Mesenchymal stem cell (in vitro differentiated cells and primary cell): Measurements from ENCODE around the gene PTPRN2.

Experiments
- DNase-seq: peaks from one replicate; pipeline ENCODE4 v3.0.0-alpha.2; 2013
- H2AFZ ChIP-seq: one replicate; pipeline ENCODE4 v1.6.1; 2013; ENCODE audit warnings: low read depth, mild to moderate bottlenecking, control low read depth, inconsistent platforms, low read length, moderate library complexity
- H2AK5ac ChIP-seq: 2 replicates; pipeline ENCODE4 v1.6.1; 2013; ENCODE audit warnings: low read length, moderate library complexity, mild to moderate bottlenecking, inconsistent platforms; ENCODE audit not compliant: severe bottlenecking
- H2BK120ac ChIP-seq: one replicate; pipeline ENCODE4 v1.6.1; 2013; ENCODE audit warnings: low read depth, mild to moderate bottlenecking, inconsistent platforms, low read length, moderate library complexity
- H2BK12ac ChIP-seq, 2 experiments: one replicate each; pipeline ENCODE4 v1.6.1; 2013; ENCODE audit warnings: inconsistent platforms in 2 of 2, low read length in 2 of 2, mild to moderate bottlenecking in 2 of 2, moderate library complexity in 2 of 2, control low read depth in 1 of 2
- H2BK15ac ChIP-seq: one replicate; pipeline ENCODE4 v1.6.1; 2013; ENCODE audit warnings: mild to moderate bottlenecking, low read depth, inconsistent platforms; ENCODE audit not compliant: poor library complexity, severe bottlenecking
- H2BK5ac ChIP-seq: 2 replicates; pipeline ENCODE4 v1.6.1; 2013; ENCODE audit warnings: low read depth, mild to moderate bottlenecking, low read length, control low read depth, inconsistent platforms; ENCODE audit not compliant: poor library complexity, severe bottlenecking
- H3K14ac ChIP-seq, 2 experiments: one replicate each; pipeline ENCODE4 v1.6.1; 2013; ENCODE audit warnings: inconsistent platforms in 2 of 2, low read length in 2 of 2, control low read depth in 1 of 2, mild to moderate bottlenecking in 1 of 2, moderate library complexity in 1 of 2
- H3K18ac ChIP-seq, 2 experiments: one replicate each; pipeline ENCODE4 v1.6.1; 2013; ENCODE audit warnings: inconsistent platforms in 2 of 2, low read length in 2 of 2, control low read depth in 1 of 2, low read depth in 1 of 2, mild to moderate bottlenecking in 1 of 2
- H3K23ac ChIP-seq, 2 experiments: one replicate each; pipeline ENCODE4 v1.6.1; 2013; ENCODE audit warnings: inconsistent platforms in 2 of 2, low read length in 2 of 2, mild to moderate bottlenecking in 2 of 2, moderate library complexity in 2 of 2, control low read depth in 1 of 2
- H3K27ac ChIP-seq: 2 replicates; pipeline ENCODE4 v1.5.1; 2013; ENCODE audit warnings: mild to moderate bottlenecking, moderate library complexity, low read length, control low read depth, inconsistent platforms; ENCODE audit not compliant: poor library complexity, severe bottlenecking
- H3K27me3 ChIP-seq, 2 experiments: 2 replicates each; pipeline versions ENCODE4 v1.6.1 to v1.7.0; 2013; ENCODE audit warnings: low read length in 2 of 2, mild to moderate bottlenecking in 2 of 2, moderate library complexity in 2 of 2, control low read depth in 1 of 2, inconsistent platforms in 1 of 2; ENCODE audit not compliant: control insufficient read depth in 1 of 2, insufficient read depth in 1 of 2
- H3K36me3 ChIP-seq, 2 experiments: 2 replicates each; pipeline versions ENCODE4 v1.6.1 to v1.7.0; 2013; ENCODE audit warnings: low read length in 2 of 2, control low read depth in 1 of 2, inconsistent platforms in 1 of 2, low read depth in 1 of 2, mild to moderate bottlenecking in 1 of 2; ENCODE audit not compliant: insufficient read depth in 2 of 2, control insufficient read depth in 1 of 2
- H3K4ac ChIP-seq, 2 experiments: one replicate each; pipeline ENCODE4 v1.6.1; 2013; ENCODE audit warnings: inconsistent platforms in 2 of 2, low read length in 2 of 2, mild to moderate bottlenecking in 2 of 2, moderate library complexity in 2 of 2, control low read depth in 1 of 2, low read depth in 1 of 2
- H3K4me1 ChIP-seq: 2 replicates; pipeline ENCODE4 v1.6.1; 2013; ENCODE audit warnings: low read depth, low read length, control low read depth; ENCODE audit not compliant: control insufficient read depth, insufficient read depth
- H3K4me2 ChIP-seq: 2 replicates; pipeline ENCODE4 v1.6.1; 2013; ENCODE audit warnings: low read length, mild to moderate bottlenecking, inconsistent platforms; ENCODE audit not compliant: poor library complexity, severe bottlenecking
- H3K4me3 ChIP-seq, 2 experiments: 2 replicates each; pipeline versions ENCODE4 v1.5.1 to v1.7.0; 2013; ENCODE audit warnings: low read length in 2 of 2, mild to moderate bottlenecking in 2 of 2, control low read depth in 1 of 2, low read depth in 1 of 2; ENCODE audit not compliant: insufficient read depth in 1 of 2
- H3K79me1 ChIP-seq: replicated peaks from 2 replicates; pipeline ENCODE4 v1.6.1; 2013; ENCODE audit warnings: mild to moderate bottlenecking, control low read depth, low read length, inconsistent platforms; ENCODE audit not compliant: poor library complexity, severe bottlenecking
- H3K9ac ChIP-seq: 2 replicates; pipeline ENCODE4 v1.7.0; 2013; ENCODE audit warnings: mild to moderate bottlenecking, low read length, moderate library complexity
- H3K9me3 ChIP-seq: 2 replicates; pipeline ENCODE4 v1.7.0; 2013; ENCODE audit warnings: mild to moderate bottlenecking, low read length; ENCODE audit not compliant: control insufficient read depth
- H4K8ac ChIP-seq: one replicate; pipeline ENCODE4 v1.6.1; 2013; ENCODE audit warnings: inconsistent platforms, mild to moderate bottlenecking, low read length, moderate library complexity
- H4K91ac ChIP-seq: one replicate; pipeline ENCODE4 v1.6.1; 2013; ENCODE audit warnings: mild to moderate bottlenecking, low read length, inconsistent platforms
- whole genome bisulfite sequencing: methylation state at CpG from one replicate; pipeline ENCODE4 v1.1.7; 2013; ENCODE audit warnings: mixed read lengths; 5-methylcytosine and 5-hydroxymethylcytosine counted together

PTPRN2 gene

GRCh38 chr7:158094671-158095226 lies 492.9 kb downstream of the PTPRN2 start:
- Histone ChIP-seq H2BK15ac (no peak overlapping the region), H3K4me1 (no peaks in the 10 kb centered on the region), H3K9ac (no peak overlapping the region), H3K18ac (no peak overlapping the region), H2BK5ac (no peak overlapping the region), H2BK12ac (no peak overlapping the region), H3K79me1 (no peaks in the 10 kb centered on the region), H3K36me3 (no peaks in the 10 kb centered on the region), H2AFZ (no peak overlapping the region), H3K4me2 (no peak overlapping the region), H3K14ac (no peak overlapping the region), H4K8ac (no peak overlapping the region), H3K4me3 (no peak overlapping the region), H2BK120ac (no peak overlapping the region), H3K27ac (no peak overlapping the region), H3K4ac (no peak overlapping the region), H3K9me3 (no peaks in the 10 kb centered on the region), H2AK5ac (no peak overlapping the region), H3K23ac (no peak overlapping the region), H4K91ac (no peak overlapping the region), H3K27me3 (no peaks in the 10 kb centered on the region)
- no peak for DNase-seq
- WGBS, result 67% methylated on average over 12 of the region's 12 CpGs

GRCh38 chr7:158094046-158094445 lies 493.6 kb downstream of the PTPRN2 start:
- Histone ChIP-seq H3K18ac (no peak overlapping the region), H3K4me2 (no peak overlapping the region), H2AK5ac (no peak overlapping the region), H3K36me3 (no peaks in the 10 kb centered on the region), H4K91ac (no peak overlapping the region), H2BK5ac (no peak overlapping the region), H2BK120ac (no peak overlapping the region), H3K27ac (no peak overlapping the region), H3K27me3 (no peaks in the 10 kb centered on the region), H2AFZ (no peak overlapping the region), H3K79me1 (no peaks in the 10 kb centered on the region), H3K9ac (no peak overlapping the region), H2BK12ac (no peak overlapping the region), H3K14ac (no peak overlapping the region), H3K23ac (no peak overlapping the region), H3K4me1 (no peaks in the 10 kb centered on the region), H3K9me3 (no peaks in the 10 kb centered on the region), H3K4me3 (no peak overlapping the region), H3K4ac (no peak overlapping the region), H4K8ac (no peak overlapping the region), H2BK15ac (no peak overlapping the region)
- DNase-seq, result no peak
- WGBS, result 91% methylated on average over 10 of the region's 10 CpGs

- Histone ChIP-seq H3K4me3 (no peak overlapping the region), H3K9me3 (no peaks in the 10 kb centered on the region), H3K27ac (no peak overlapping the region), H3K79me1 (no peaks in the 10 kb centered on the region), H3K4me1 (no peaks in the 10 kb centered on the region), H2BK15ac (no peak overlapping the region), H2BK12ac (no peak overlapping the region), H3K9ac (no peak overlapping the region), H3K27me3 (no peaks in the 10 kb centered on the region), H3K36me3 (no peaks in the 10 kb centered on the region), H3K23ac (no peak overlapping the region), H3K4me2 (no peak overlapping the region), H3K4ac (no peak overlapping the region), H2BK5ac (no peak overlapping the region), H3K14ac (no peak overlapping the region), H4K8ac (no peak overlapping the region), H2BK120ac (no peak overlapping the region), H2AK5ac (no peak overlapping the region), H4K91ac (no peak overlapping the region), H3K18ac (no peak overlapping the region), H2AFZ (no peak overlapping the region)
- 83% methylated on average over 18 of the region's 20 CpGs for WGBS
- no peak for DNase-seq
These were observed 494.3 kb downstream of the PTPRN2 start for GRCh38 chr7:158093156-158093796.

GRCh38 chr7:158087196-158087595 lies 500.4 kb downstream of the PTPRN2 start:
- 76% methylated on average over 14 of the region's 14 CpGs for WGBS
- Histone ChIP-seq H3K36me3 (no peaks in the 10 kb centered on the region), H3K9ac (no peak overlapping the region), H3K4ac (no peak overlapping the region), H3K4me2 (no peak overlapping the region), H2AK5ac (no peak overlapping the region), H3K4me1 (peaks cover 2% of the 10 kb centered on the region), H2AFZ (no peak overlapping the region), H2BK12ac (no peak overlapping the region), H3K23ac (no peak overlapping the region), H3K18ac (no peak overlapping the region), H3K9me3 (peaks cover 11% of the 10 kb centered on the region), H3K79me1 (no peaks in the 10 kb centered on the region), H4K8ac (no peak overlapping the region), H3K27ac (no peak overlapping the region), H4K91ac (no peak overlapping the region), H2BK5ac (no peak overlapping the region), H3K27me3 (no peaks in the 10 kb centered on the region), H2BK120ac (no peak overlapping the region), H3K14ac (no peak overlapping the region), H2BK15ac (no peak overlapping the region), H3K4me3 (no peak overlapping the region)
- no peak for DNase-seq
